Endothelial cell of hepatic sinusoid (primary cell): ENCODE measurements around the gene TRPC5OS.

Source experiments
- in situ Hi-C: cut with HindIII; loops from 2 replicates; pipeline ENCODE4 v1.10.0; 2017; ENCODE audit warnings: low sequenced_read_pairs

The TRPC5OS gene

DNA sequence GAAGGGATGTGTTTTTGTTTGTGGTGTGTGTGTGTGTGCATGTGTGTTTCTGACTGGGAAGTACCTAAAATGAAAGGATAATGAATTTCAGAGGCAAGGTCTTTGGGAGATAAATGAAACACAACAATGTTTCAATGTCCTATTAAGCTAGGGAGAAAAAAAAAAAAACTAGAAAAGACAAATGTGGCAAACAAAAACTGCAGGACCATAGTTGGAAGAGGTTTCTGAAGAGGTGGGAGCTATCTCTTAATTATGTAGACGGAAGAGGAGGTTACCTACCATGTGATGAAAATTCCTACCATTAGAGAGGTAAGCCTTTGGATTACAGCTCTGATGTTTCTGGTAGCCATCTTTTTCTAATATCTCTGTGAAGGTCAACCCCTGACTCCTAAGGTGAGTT is at the start of gene TRPC5OS:
Gene TRPC5OS, plus strand, starts transcription at position 301 of the 400 bp plus-strand sequence. CDS start 25,669 bp downstream, outside the sequence.
- in situ Hi-C loops, result no loop called here

DNA sequence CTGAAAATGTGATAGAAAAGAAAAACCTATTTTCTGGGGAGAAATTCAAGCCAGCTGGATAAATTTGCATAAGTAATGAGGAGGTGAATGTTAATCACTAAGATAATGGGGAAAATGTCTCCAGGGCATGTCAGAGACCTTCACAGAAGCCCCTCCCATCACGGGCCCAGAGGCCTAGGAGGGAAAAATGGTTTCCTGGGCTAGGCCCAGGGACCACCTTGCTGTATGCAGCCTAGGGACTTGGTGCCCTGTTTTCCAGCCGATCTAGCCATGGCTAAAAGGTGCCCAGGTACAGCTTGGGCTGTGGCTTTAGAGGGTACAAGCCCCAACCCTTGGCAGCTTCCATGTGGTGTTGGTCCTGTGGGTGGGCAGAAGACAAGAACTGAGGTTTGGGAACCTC is 46.6 kb upstream of the TRPC5OS start:
- in situ Hi-C loops, result no loop called here

GRCh38 chrX:111830571-111830970 is 45.4 kb upstream of the TRPC5OS start:
- in situ Hi-C loops, result no loop called here

- in situ Hi-C loops, result no loop called here
Measured at GRCh38 chrX:111831343-111831742, 44.6 kb upstream of the TRPC5OS start.

DNA sequence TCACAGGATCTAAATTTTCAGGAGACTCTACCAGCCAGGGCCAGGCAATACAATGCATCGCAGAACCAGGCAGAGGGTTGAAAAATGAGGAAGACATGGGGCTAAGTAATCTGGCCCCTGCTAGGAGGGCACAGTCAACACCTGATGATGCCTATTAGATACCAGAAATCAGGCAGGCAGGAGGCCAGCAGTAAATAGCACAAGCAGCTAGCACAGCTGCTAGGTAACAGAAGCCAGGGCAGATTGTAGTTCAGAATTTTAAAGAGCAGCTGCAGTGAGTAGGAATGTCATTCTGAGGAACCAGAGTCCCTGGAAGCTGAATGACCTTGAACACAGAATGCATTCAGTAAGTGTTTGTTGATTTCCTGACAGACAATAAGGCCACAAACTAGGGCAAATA is 38.8 kb upstream of the TRPC5OS start:
- in situ Hi-C loops, result no loop called here

- in situ Hi-C loops, result no loop called here
Measured at GRCh38 chrX:111847491-111848133, 28.4 kb upstream of the TRPC5OS start.

DNA sequence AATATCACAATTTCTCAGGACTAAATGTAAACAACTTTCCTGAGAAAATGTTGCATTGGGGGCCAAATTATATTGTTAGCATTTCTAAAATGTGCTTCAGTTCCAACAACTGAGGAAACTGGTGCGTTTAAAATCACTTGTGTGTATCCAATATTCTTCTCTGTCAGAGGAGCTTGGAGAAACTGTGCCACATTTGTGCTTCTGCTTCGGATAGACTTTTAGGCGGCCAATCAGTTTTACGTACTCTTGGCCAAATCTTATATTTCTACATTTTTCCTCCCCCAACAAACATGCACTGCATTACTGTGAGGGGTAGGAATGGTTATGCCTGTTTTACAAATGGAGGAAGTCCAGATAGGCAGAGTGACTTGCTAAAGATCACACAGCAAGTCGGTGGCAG is 27.4 kb upstream of the TRPC5OS start:
- in situ Hi-C loops, result no loop called here

GRCh38 chrX:111850975-111851374 is 25.0 kb upstream of the TRPC5OS start:
- in situ Hi-C loops, result no loop called here

DNA sequence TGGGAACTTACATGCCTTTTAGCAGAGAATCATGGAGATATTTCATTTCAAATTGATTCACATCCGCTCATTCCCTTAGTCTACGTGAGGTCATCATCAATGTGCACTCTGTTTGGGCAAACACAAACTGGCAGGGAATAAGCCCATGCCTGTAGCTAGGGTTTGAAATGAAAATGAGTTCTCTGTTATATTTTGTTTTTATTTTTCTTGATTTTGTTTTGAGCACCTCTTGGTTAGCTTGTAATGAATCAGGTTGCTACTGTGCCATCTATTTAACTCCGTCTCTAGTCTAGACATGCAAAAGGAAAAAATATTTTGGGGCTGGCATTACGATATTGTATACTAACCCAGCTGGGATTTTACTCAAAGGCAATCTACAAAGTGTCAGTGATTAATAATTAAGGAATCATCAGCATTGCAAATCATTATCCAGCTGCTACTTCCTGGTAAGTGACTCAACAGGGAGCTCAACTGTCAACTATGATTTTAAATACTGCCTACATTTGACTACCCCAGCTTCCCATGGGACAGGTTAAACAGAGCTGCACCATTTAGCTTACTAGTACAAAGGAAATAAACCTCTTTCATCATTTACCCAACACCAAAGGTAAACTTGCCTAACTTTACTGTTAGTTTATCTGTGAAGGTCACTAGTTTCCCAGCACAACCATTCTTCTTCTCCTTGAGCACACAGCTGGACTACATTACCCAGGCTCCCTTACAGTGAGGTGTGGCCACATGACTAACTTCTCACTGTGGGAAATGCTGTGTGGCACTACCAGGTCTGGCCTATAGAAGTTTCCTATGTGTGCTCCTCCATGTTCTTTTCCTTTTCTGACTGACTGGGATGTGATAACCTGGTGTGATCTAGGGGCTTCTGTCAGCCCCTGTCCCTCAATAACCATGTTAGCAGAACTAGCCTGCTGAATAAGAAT is 21.2 kb upstream of the TRPC5OS start:
- in situ Hi-C loops, result no loop called here

DNA sequence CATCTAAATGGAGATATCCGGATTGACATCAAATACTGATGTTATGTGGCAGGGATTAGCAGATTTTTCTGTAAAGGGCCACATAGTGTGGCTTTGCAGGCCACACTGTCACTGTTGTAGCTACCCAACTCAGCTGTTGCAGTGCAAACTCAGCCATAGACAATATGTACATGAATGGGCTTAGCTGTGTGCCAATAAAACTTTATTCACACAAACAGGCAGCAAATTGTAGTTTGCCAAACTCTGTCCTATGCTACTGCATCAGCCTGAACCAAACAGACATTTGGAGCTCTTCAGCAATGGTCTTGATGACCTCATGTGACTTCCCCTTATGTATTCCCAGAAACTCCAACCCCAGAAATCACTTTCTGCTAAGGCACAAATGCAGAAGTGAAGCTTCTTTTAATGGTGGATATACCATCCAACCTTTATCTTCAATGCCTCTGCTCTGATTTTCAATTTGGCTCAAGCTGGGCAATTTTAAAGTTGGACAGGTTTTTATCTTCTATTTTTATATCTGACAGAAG is 18.4 kb upstream of the TRPC5OS start:
- in situ Hi-C loops, result no loop called here

DNA sequence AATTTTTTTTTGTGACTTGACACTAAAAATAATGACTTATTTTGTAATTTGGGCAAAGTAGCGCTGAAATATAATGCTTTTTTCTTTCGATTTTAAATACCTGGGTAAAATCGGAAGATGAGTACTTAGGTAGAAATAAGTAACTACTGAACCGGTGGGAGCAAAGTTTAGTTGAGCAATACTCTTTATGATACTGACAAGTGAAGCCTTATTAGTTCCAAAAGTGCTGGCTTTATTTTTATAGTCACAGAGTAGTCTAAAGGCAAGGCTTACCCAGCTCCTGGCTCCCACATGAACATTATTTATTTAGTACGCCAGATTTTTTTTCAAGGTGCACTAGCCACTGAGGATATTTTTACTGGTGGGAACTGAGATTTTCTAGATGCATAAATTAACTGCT is 14.4 kb upstream of the TRPC5OS start:
- in situ Hi-C loops, result no loop called here

- in situ Hi-C loops, result no loop called here
Measured at GRCh38 chrX:111867236-111867635, 8.7 kb upstream of the TRPC5OS start.

- in situ Hi-C loops, result no loop called here
Measured at GRCh38 chrX:111868726-111869638, 7.0 kb upstream of the TRPC5OS start.

- in situ Hi-C loops, result no loop called here
Measured at GRCh38 chrX:111869639-111870034, 6.3 kb upstream of the TRPC5OS start.

DNA sequence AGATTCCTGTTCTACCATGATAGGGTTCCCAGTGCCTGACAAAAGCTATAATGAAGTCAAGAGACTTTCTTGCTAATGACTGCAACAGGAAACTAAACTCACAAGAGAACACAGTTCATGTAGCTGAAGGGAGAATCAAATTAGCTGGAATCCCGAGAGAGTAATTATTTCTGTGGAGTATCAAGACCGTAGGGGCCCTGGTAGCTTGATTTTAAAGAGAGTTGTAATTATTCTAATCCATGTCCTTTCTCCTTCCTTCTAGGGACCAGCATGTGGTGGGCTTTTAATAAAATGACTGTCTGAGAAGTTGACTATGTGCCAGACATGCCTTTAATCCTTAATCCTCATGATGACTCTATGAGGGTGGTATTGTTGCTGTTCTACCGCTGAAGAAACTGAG is 1.7 kb upstream of the TRPC5OS start:
- in situ Hi-C loops, result no loop called here

DNA sequence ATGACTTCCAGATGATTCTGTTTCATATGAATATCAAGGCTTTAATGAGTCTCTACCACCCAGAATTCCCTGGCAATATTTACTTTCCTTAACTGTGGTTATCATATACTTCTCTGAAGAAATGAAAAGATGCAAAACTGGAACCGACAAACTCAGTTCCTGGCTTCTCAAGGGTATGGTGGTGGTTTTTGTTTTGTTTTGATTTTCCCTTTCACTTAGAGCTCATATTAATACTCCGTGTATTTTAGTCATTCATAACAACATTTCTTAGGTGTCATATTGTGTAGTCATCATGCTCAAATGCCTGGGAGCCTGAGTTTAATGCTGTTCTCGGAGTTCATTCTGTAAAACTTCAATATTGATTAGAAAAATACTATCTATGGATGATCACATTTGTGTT is 665 bp downstream of the TRPC5OS start:
- in situ Hi-C loops, result no loop called here

- in situ Hi-C loops, result no loop called here
Measured at GRCh38 chrX:111877681-111878080, 1.7 kb downstream of the TRPC5OS start.

DNA sequence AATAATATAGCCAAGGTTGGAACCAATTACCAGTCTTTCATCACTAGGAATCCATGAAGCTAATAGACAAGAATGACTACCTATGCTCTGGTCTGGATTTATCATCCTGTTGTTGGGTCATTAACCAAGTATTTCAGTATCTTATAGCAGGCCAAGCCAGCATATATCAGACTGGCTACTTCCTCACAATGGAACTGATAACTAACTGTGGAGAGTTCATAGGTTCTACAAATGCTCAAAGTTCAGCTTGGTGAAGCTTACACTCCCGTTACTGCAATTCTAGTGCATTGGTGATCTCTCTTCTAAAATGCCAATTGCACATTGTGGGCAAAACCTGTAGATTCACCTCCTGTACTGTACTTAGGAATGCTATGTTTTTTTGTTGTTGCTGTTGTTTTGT is 4.8 kb downstream of the TRPC5OS start:
- in situ Hi-C loops, result no loop called here

- in situ Hi-C loops, result no loop called here
Measured at GRCh38 chrX:111881715-111882114, 5.7 kb downstream of the TRPC5OS start.

DNA sequence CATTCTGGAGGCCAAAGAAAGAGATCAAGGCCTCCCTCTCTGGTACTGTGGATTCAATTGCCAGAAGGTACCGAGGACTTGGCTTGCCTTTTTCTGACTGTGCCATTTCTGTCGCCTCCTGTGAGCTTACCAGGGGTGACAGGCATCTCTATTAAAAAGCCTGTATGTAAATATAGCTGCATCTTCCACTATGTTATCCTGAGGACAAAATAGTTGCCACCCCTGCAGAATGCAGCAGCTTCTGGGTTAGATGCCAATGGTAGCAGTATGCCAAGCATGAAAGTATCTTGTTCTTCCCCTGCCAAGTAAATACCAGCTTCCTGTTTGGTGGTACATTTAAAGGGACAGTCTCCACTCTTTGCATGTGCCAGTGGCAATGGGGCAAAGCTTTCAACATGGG is 10.7 kb downstream of the TRPC5OS start:
- in situ Hi-C loops, result no loop called here

GRCh38 chrX:111888600-111888999 is 12.6 kb downstream of the TRPC5OS start:
- in situ Hi-C loops, result no loop called here
